ENCODE data around the gene HS6ST2. TPM values are rescaled to one million over a fixed set of nuclear protein-coding genes. Genes with fewer than 3 reads are reported as not detected.

HS6ST2 gene
- total and polyA plus RNA-seq, 4 donors = under 0.01 to 1.4 (median 0.01) TPM; not detected in 1

DNA sequence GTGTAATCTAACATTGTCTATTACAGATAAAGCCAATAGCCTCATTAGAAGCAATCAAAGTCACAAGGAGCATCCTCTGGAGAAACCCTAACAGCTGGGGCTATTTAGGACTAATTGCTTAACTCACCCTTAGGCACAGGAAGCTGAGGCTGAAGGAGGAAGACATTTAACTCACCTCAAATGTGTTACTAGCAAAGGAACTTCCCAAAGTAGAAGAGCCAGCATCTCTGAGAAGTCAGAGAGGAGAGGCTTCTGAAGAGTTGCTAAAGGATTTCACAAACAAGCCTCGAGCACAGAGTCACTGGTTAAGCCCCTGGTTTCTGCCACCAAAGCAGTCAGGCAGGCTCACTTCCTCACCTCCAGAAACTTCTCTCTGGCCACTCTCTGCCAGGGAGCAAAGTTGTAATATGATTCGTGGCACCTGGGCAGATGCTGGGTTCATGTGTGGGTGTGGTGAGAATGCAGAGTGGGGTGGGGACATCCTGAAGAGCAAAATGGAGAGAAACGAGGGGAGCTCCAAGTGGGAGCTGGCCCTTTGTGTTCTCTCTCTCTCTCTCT is 201.3 kb downstream of the HS6ST2 start:
- TF ChIP-seq HNF4A (conservative IDR thresholded peaks at IDR 0.05) = no peak
- TF ChIP-seq REST (IDR thresholded peaks at IDR 0.05) = no peak
- no peak for TF ChIP-seq TAF1 (conservative IDR thresholded peaks at IDR 0.05)
- TF ChIP-seq HNF4G (IDR thresholded peaks at IDR 0.05) = no peak
- no peak for TF ChIP-seq JUND (IDR thresholded peaks at IDR 0.05)
- no peak for TF ChIP-seq RAD21 (IDR thresholded peaks at IDR 0.05)
- no peak for TF ChIP-seq RXRA (IDR thresholded peaks at IDR 0.05)
- no peak for TF ChIP-seq FOXA2 (IDR thresholded peaks at IDR 0.05)
- no peak for TF ChIP-seq CTCF (IDR thresholded peaks at IDR 0.05; ENCODE audit: low read depth, low read length, missing input control)
- TF ChIP-seq FOXA1 (IDR thresholded peaks at IDR 0.05) = no peak
- TF ChIP-seq MAX (IDR thresholded peaks at IDR 0.05) = no peak
- TF ChIP-seq NR2F2 (IDR thresholded peaks at IDR 0.05) = no peak
- TF ChIP-seq ZBTB33 (IDR thresholded peaks at IDR 0.05) = no peak
- TF ChIP-seq SP1 (IDR thresholded peaks at IDR 0.05) = no peak
- no peak for TF ChIP-seq GABPA (IDR thresholded peaks at IDR 0.05 in 1 of 2, conservative IDR thresholded peaks at IDR 0.05 in 1 of 2)
- TF ChIP-seq EGR1 (IDR thresholded peaks at IDR 0.05; ENCODE audit: low read depth in 2 of 2) = no peak
- no peak overlapping the region for H3K4me3 ChIP-seq (ENCODE audit: low read depth in 1 of 3, low read length in 3 of 3)
- H3K27me3 ChIP-seq (ENCODE audit: control insufficient read depth in 4 of 4, insufficient read depth in 4 of 4, low read length in 3 of 4) = peaks cover 0 to 10% (median 0%) of the 10 kb centered on the region in 4 donors

DNA sequence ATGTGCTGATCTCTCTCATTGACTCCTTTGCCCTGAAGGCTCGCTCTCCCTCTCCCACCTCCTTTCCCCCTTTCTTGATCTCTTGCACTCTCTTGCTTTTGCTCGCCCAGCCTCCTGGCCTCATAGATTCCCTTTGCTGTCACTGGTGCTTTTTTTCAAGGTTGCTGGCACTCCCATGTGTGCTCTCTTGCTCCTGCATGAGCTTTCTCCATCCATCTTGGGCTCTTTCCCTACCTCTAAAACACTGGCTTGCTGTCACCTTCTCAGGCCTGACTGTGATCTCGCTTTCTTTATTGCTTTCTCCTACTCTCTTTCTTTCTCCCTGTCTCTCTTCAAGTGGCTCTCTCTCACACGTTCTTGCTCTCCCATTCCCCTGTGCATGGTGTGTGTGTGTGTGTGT is 202.0 kb downstream of the HS6ST2 start:
- Histone ChIP-seq H3K27me3 (ENCODE audit: control insufficient read depth in 4 of 4, insufficient read depth in 4 of 4, low read length in 3 of 4) (peaks cover 0 to 9% (median 0%) of the 10 kb centered on the region in 4 donors), H3K36me3 (ENCODE audit: control insufficient read depth in 4 of 4, insufficient read depth in 3 of 4, low read depth in 1 of 4, low read length in 3 of 4) (no peaks in the 10 kb centered on the region), H3K9ac (ENCODE audit: low read depth in 1 of 2, low read length in 2 of 2) (no peak overlapping the region), H3K9me3 (ENCODE audit: control insufficient read depth in 4 of 4, low read length in 3 of 4) (no peaks in the 10 kb centered on the region), H3K4me1 (ENCODE audit: control insufficient read depth in 4 of 4, insufficient read depth in 4 of 4, low read length in 3 of 4) (no peaks in the 10 kb centered on the region), H3K27ac (ENCODE audit: low read depth in 1 of 2, low read length in 2 of 2) (no peak overlapping the region), H3K4me3 (ENCODE audit: low read depth in 1 of 3, low read length in 3 of 3) (no peak overlapping the region)
- no peak for DNase-seq (ENCODE audit: low spot score)
- 92% methylated on average over 4 of the region's 4 CpGs for WGBS
- TF ChIP-seq HNF4A (conservative IDR thresholded peaks at IDR 0.05) (no peak), REST (IDR thresholded peaks at IDR 0.05) (no peak), HNF4G (IDR thresholded peaks at IDR 0.05) (no peak), NR2F2 (IDR thresholded peaks at IDR 0.05) (no peak), YY1 (IDR thresholded peaks at IDR 0.05) (no peak), EGR1 (IDR thresholded peaks at IDR 0.05; ENCODE audit: low read depth in 2 of 2) (no peak), JUND (IDR thresholded peaks at IDR 0.05) (no peak), FOXA1 (IDR thresholded peaks at IDR 0.05) (no peak)

More for the DNA sequence above, 201.3 kb downstream of the HS6ST2 start:
- Histone ChIP-seq H3K4me1 (ENCODE audit: control insufficient read depth in 4 of 4, insufficient read depth in 4 of 4, low read length in 3 of 4) (no peaks in the 10 kb centered on the region), H3K36me3 (ENCODE audit: control insufficient read depth in 4 of 4, insufficient read depth in 3 of 4, low read depth in 1 of 4, low read length in 3 of 4) (no peaks in the 10 kb centered on the region), H3K9me3 (ENCODE audit: control insufficient read depth in 4 of 4, low read length in 3 of 4) (no peaks in the 10 kb centered on the region), H3K27ac (ENCODE audit: low read depth in 1 of 2, low read length in 2 of 2) (no peak overlapping the region), H3K9ac (ENCODE audit: low read depth in 1 of 2, low read length in 2 of 2) (no peak overlapping the region)
- no peak for DNase-seq (ENCODE audit: low spot score)
- WGBS = 65% methylated on average over 3 of the region's 3 CpGs
